Measurements from ENCODE around the gene MMP8. TPM values are rescaled to one million over a fixed set of nuclear protein-coding genes. Genes with fewer than 3 reads are reported as not detected.

The MMP8 gene, protein sequence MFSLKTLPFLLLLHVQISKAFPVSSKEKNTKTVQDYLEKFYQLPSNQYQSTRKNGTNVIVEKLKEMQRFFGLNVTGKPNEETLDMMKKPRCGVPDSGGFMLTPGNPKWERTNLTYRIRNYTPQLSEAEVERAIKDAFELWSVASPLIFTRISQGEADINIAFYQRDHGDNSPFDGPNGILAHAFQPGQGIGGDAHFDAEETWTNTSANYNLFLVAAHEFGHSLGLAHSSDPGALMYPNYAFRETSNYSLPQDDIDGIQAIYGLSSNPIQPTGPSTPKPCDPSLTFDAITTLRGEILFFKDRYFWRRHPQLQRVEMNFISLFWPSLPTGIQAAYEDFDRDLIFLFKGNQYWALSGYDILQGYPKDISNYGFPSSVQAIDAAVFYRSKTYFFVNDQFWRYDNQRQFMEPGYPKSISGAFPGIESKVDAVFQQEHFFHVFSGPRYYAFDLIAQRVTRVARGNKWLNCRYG
- total RNA-seq (2021), result not detected in 2 replicates
- not detected for Bru-seq, nascent RNA
- BruChase-seq, experiment 1, labeled RNA remaining after a 2-hour chase, result not detected
- BruChase-seq, experiment 2, labeled RNA remaining after a 6-hour chase, result not detected
- long read RNA-seq, result 0 reads

DNA sequence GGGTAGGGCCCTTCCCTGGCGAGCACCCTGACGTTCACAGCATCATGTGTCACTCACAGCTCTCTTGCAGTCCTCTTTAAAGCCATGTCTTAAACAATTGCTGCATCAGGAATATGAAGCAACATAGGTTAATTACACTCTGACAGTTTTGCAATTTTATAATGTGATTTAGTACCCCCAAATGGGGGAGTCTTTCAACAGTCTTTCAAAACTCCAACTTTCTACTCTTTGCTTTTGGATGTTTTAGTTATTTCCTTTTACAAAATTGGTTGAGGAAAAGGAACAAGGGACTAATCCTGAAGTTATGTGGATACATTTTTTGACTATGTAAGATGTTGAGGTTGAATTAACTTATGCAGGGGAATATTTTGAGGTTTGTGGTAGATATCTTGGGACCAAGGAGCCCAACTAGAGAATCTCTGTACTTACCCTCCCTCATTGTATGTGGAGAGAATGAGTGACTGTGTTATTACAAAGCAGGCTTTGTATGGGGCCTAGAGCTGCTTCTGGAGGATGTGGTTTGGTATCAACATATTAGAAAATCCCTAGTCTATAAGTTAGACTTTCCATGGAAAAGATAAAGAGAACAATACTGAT, at the start of gene MMP8:
TSS of gene MMP8 (minus strand) at position 51 of the 597 bp plus-strand sequence. CDS start 99 bp downstream, outside the sequence.
- no peaks in the 10 kb centered on the region for H3K79me2 ChIP-seq (ENCODE audit: low read depth)
- ChIA-PET CTCF (no interaction called here), POLR2A (ENCODE audit: unreplicated experiment) (no interaction called here)
- no peaks in the 10 kb centered on the region for H3K4me1 ChIP-seq (replicated peaks; ENCODE audit: insufficient read depth)
- H3K27me3 ChIP-seq (ENCODE audit: insufficient read depth, low read depth), result no peaks in the 10 kb centered on the region
- H3K4me3 ChIP-seq, result no peak within 1 kb of the TSS
- no peak within 1 kb of the TSS for H3K27ac ChIP-seq
- TF ChIP-seq, protein P1, sequence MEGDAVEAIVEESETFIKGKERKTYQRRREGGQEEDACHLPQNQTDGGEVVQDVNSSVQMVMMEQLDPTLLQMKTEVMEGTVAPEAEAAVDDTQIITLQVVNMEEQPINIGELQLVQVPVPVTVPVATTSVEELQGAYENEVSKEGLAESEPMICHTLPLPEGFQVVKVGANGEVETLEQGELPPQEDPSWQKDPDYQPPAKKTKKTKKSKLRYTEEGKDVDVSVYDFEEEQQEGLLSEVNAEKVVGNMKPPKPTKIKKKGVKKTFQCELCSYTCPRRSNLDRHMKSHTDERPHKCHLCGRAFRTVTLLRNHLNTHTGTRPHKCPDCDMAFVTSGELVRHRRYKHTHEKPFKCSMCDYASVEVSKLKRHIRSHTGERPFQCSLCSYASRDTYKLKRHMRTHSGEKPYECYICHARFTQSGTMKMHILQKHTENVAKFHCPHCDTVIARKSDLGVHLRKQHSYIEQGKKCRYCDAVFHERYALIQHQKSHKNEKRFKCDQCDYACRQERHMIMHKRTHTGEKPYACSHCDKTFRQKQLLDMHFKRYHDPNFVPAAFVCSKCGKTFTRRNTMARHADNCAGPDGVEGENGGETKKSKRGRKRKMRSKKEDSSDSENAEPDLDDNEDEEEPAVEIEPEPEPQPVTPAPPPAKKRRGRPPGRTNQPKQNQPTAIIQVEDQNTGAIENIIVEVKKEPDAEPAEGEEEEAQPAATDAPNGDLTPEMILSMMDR (conservative IDR thresholded peaks at IDR 0.05), result no peak
- TF ChIP-seq EZH2 (IDR thresholded peaks at IDR 0.05; ENCODE audit: low read depth), result no peak
- H4K20me1 ChIP-seq (ENCODE audit: insufficient read depth), result no peaks in the 10 kb centered on the region
- no peaks in the 10 kb centered on the region for H3K9me2 ChIP-seq (ENCODE audit: insufficient read depth)
- no peaks in the 10 kb centered on the region for H3F3A ChIP-seq (ENCODE audit: insufficient read depth, low read depth)
- H3K9me3 ChIP-seq (ENCODE audit: insufficient read depth, low read depth), result no peaks in the 10 kb centered on the region; the same call in 1 of the 2 replicates
- H2AFZ ChIP-seq, result no peak within 1 kb of the TSS
- BruUV-seq (replicated peaks), result no TSS peak
- intact Hi-C loops (cut with micrococcal nuclease; ENCODE audit: unreplicated experiment), result no loop called here
- no peak for DNase-seq
- no peaks in the 10 kb centered on the region for H3K36me3 ChIP-seq (ENCODE audit: low read depth)
- H3K4me2 ChIP-seq, result no peak within 1 kb of the TSS

DNA sequence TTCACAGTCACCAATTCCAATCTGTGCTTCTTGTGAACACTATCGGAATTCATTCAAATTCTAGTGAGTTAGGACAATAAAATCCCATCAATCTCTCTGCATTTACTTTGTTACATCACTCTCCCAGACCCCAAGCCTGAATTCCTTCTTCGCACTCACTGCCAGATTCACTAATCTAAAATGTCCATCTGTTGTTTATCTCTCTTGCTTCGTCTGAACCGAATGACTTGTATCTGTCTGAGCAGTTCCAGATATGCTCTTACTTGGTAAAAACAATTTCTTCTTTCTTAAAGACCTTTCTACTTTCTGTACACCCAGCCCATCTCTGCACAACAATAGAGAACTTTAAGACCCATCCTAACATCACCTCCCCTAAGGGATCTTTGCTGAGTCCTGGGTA, 48.6 kb upstream of the MMP8 start:
- H3K27ac ChIP-seq, result no peak overlapping the region

DNA sequence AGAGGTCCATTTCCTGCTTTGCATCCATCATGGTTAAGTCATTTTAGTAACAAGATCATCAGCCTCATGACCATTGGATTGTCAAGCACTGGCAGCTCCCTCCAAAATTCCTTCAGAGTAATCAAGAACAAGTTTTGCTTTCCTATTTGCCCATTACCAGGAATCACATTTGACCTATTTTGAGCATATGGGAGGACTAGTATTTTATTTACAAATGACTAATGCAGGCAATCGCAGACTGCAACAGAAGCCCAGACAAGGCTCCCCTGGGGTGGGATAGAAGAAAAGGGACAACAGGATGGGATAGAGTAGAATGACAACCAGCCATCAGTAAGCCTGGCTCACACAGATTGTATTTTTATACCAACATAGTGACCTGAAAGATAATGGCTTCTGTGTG, 46.6 kb upstream of the MMP8 start:
- Histone ChIP-seq H3K27me3 (ENCODE audit: insufficient read depth, low read depth) (no peaks in the 10 kb centered on the region), H2AFZ (no peak overlapping the region), H3K9me2 (ENCODE audit: insufficient read depth) (no peaks in the 10 kb centered on the region), H3K36me3 (ENCODE audit: low read depth) (no peaks in the 10 kb centered on the region), H3K79me2 (ENCODE audit: low read depth) (no peaks in the 10 kb centered on the region), H3K27ac (no peak overlapping the region), H3K4me2 (no peak overlapping the region), H3K4me1 (replicated peaks; ENCODE audit: insufficient read depth) (no peaks in the 10 kb centered on the region), H3K9me3 (ENCODE audit: insufficient read depth, low read depth) (no peaks in the 10 kb centered on the region), H3K4me3 (no peak overlapping the region), H3F3A (ENCODE audit: insufficient read depth, low read depth) (no peaks in the 10 kb centered on the region), H4K20me1 (ENCODE audit: insufficient read depth) (no peaks in the 10 kb centered on the region)
- POLR2A ChIA-PET (ENCODE audit: unreplicated experiment), result no interaction called here
- CTCF ChIA-PET, result no interaction called here
- intact Hi-C loops (cut with micrococcal nuclease; ENCODE audit: unreplicated experiment), result no loop called here
- DNase-seq, result peak in 1 of 2 experiments; percentile 25
- BruUV-seq (replicated peaks), result no TSS peak
- TF ChIP-seq, protein P1 (conservative IDR thresholded peaks at IDR 0.05), result no peak
- TF ChIP-seq EZH2 (IDR thresholded peaks at IDR 0.05; ENCODE audit: low read depth), result no peak

More for the DNA sequence above, 48.6 kb upstream of the MMP8 start:
- no peaks in the 10 kb centered on the region for H3K27me3 ChIP-seq (ENCODE audit: insufficient read depth, low read depth)
- no peak for TF ChIP-seq EZH2 (IDR thresholded peaks at IDR 0.05; ENCODE audit: low read depth)
- TF ChIP-seq, protein P1 (conservative IDR thresholded peaks at IDR 0.05), result no peak
- intact Hi-C loops (cut with micrococcal nuclease; ENCODE audit: unreplicated experiment), result no loop called here
- no peak overlapping the region for H3K4me2 ChIP-seq
- no peaks in the 10 kb centered on the region for H3K79me2 ChIP-seq (ENCODE audit: low read depth)
- no peaks in the 10 kb centered on the region for H3K4me1 ChIP-seq (replicated peaks; ENCODE audit: insufficient read depth)
- DNase-seq, result no peak
- H3F3A ChIP-seq (ENCODE audit: insufficient read depth, low read depth), result no peaks in the 10 kb centered on the region
- no TSS peak for BruUV-seq (replicated peaks)
- H3K36me3 ChIP-seq (ENCODE audit: low read depth), result no peaks in the 10 kb centered on the region
- ChIA-PET CTCF (no interaction called here), POLR2A (ENCODE audit: unreplicated experiment) (no interaction called here)
- no peaks in the 10 kb centered on the region for H4K20me1 ChIP-seq (ENCODE audit: insufficient read depth)
- no peak overlapping the region for H2AFZ ChIP-seq
- H3K9me2 ChIP-seq (ENCODE audit: insufficient read depth), result no peaks in the 10 kb centered on the region
- no peaks in the 10 kb centered on the region for H3K9me3 ChIP-seq (ENCODE audit: insufficient read depth, low read depth)
- H3K4me3 ChIP-seq, result no peak overlapping the region
